Activated T-helper 1 cell treated with anti-CD3 and anti-CD28 coated beads, Interleukin-2, amount 50 U/mL, for 16 hours (primary cell): ENCODE data around the gene CEACAM19.
"Not testable (repeated sequence)": the region's sequence is repeated elsewhere in the genome, so short reads cannot be mapped to it uniquely, and the experiment has no call there.

Experiments
- DNase-seq, 2 donors: peaks; one replicate each; pipeline ENCODE4 v3.0.0-alpha.2; 2020; ENCODE audit warnings: low read depth in 1 of 2, low spot score in 1 of 2

The CEACAM19 gene

GRCh38 chr19:44700547-44700946, 29.3 kb downstream of the CEACAM19 start:
- DNase-seq, result no peak

GRCh38 chr19:44701228-44701627, 29.9 kb downstream of the CEACAM19 start:
- DNase-seq, result no peak

GRCh38 chr19:44702551-44703176, 31.4 kb downstream of the CEACAM19 start:
- DNase-seq, result no peak

GRCh38 chr19:44703336-44704078, 32.2 kb downstream of the CEACAM19 start:
- DNase-seq, result no peak

- no peak for DNase-seq
These were observed 33.7 kb downstream of the CEACAM19 start for GRCh38 chr19:44704982-44705381.

- DNase-seq, result no peak
These were observed 34.3 kb downstream of the CEACAM19 start for GRCh38 chr19:44705502-44706010.

GRCh38 chr19:44706506-44707236, 35.4 kb downstream of the CEACAM19 start:
- DNase-seq, result no peak

GRCh38 chr19:44707794-44708193, 36.5 kb downstream of the CEACAM19 start:
- DNase-seq, result no peak

GRCh38 chr19:44708940-44709339, 37.7 kb downstream of the CEACAM19 start:
- no peak for DNase-seq

- DNase-seq, result not testable (repeated sequence)
These were observed 38.4 kb downstream of the CEACAM19 start for GRCh38 chr19:44709434-44710266.

GRCh38 chr19:44710483-44710882, 39.2 kb downstream of the CEACAM19 start:
- no peak for DNase-seq

- DNase-seq, result no peak
These were observed 41.7 kb downstream of the CEACAM19 start for GRCh38 chr19:44712864-44713515.

GRCh38 chr19:44714597-44715169, 43.4 kb downstream of the CEACAM19 start:
- no peak for DNase-seq

GRCh38 chr19:44717603-44718002, 46.3 kb downstream of the CEACAM19 start:
- no peak for DNase-seq

- DNase-seq, result no peak
These were observed 47.4 kb downstream of the CEACAM19 start for GRCh38 chr19:44718441-44719261.

- no peak for DNase-seq
These were observed 48.0 kb downstream of the CEACAM19 start for GRCh38 chr19:44719262-44719701.

- not testable (repeated sequence) for DNase-seq
These were observed 49.1 kb downstream of the CEACAM19 start for GRCh38 chr19:44720396-44720795.

GRCh38 chr19:44720945-44721344, 49.7 kb downstream of the CEACAM19 start:
- no peak for DNase-seq

GRCh38 chr19:44721369-44721768, 50.1 kb downstream of the CEACAM19 start:
- DNase-seq, result not testable (repeated sequence)
